Psoas muscle (tissue), 8 donors: ENCODE data around the gene APPBP2. TPM values are rescaled to one million over a fixed set of nuclear protein-coding genes. Genes with fewer than 3 reads are reported as not detected.

Source experiments
- ATAC-seq, 4 donors: fragments of 200-7000 bp; cut with Tn5 transposase; one replicate each; pipeline ENCODE4 v1.9.1; 2020; ENCODE audit warnings: moderate library complexity in 3 of 4, mild to moderate bottlenecking in 2 of 4
- DNase-seq, 2 donors: peaks; one replicate each; pipeline ENCODE4 v3.0.0-alpha.2; 2020
- H3K27ac ChIP-seq: fragments of 200-600 bp; one replicate; pipeline ENCODE4 v1.8.0; 2022
- H3K27me3 ChIP-seq, 3 donors: fragments of 200-600 bp in 1 of 3; one replicate each; pipeline versions ENCODE4 v1.6.1 to v1.8.0; 2013 to 2022; ENCODE audit warnings: low read length in 2 of 3, mild to moderate bottlenecking in 2 of 3, moderate library complexity in 1 of 3; ENCODE audit not compliant: insufficient read depth in 3 of 3
- H3K36me3 ChIP-seq, 2 donors: fragments of 200-600 bp in 1 of 2; one replicate each; pipeline versions ENCODE4 v1.6.1 to v1.8.0; 2013 to 2022; ENCODE audit warnings: low read depth in 1 of 2, mild to moderate bottlenecking in 1 of 2, moderate library complexity in 1 of 2; ENCODE audit not compliant: insufficient read depth in 1 of 2
- H3K4me1 ChIP-seq: fragments of 200-600 bp; one replicate; pipeline ENCODE4 v1.8.0; 2022
- H3K4me3 ChIP-seq: fragments of 200-600 bp; one replicate; pipeline ENCODE4 v1.8.0; 2022; ENCODE audit warnings: mild to moderate bottlenecking
- H3K9me3 ChIP-seq: fragments of 200-600 bp; one replicate; pipeline ENCODE4 v1.8.0; 2022
- CTCF ChIP-seq: fragments of 200-600 bp; IDR thresholded peaks from one replicate; pipeline ENCODE4 v1.8.0; 2022; ENCODE audit warnings: antibody characterized with exemption
- WGBS, 3 donors: extraction: QIAGEN DNeasy Blood & Tissue Kit; methylation state at CpG; one replicate each; pipeline versions ENCODE4 v1.1.6 to v1.1.7; 2013; 5-methylcytosine and 5-hydroxymethylcytosine counted together
- intact Hi-C, 2 donors: fragments of 100-400 bp; cut with DNase I; formaldehyde crosslinking; loops; one replicate each; pipeline versions ENCODE4 v1.11.0 to v1.14.2; 2022
- polyA plus RNA-seq, 3 donors: library from polyadenylated mRNA; stranded (reverse); fragments of 200-250 nt; gene quantifications; one replicate each; pipeline ENCODE4 v1.2.3, GENCODE V29; 2013
- total RNA-seq, 4 donors: library from RNA; stranded (reverse); fragmentation: NEBNext Ultra II Directional in 2 of 4; extraction: Animal tissue kit (Norgen Biotek cat#: 25700) in 2 of 4; gene quantifications; one replicate each; pipeline versions ENCODE4 v1.2.1 to v1.2.4, GENCODE V29; 2021 to 2023
- donor health status: healthy with polysubstance abuse.
- donor health status: DM: no; HTN: no; CAD: no; lungs with moderate emphysema.
- donor health status: Bipolar disorder and iron deficiency.
- donor health status: healthy.
- donor health status: DM: yes; HTN: yes; CAD: no.
- donor health status: DM: no; HTN: no; CAD: no.
- donor health status: DM: no; HTN: no; CAD: no.
- donor health status: DM: yes; HTN: yes; CAD: no.

The APPBP2 gene
- total and polyA plus RNA-seq, 7 donors = 5.9 to 35.4 (median 22.1) TPM

- Histone ChIP-seq H3K36me3 (peaks cover 0 to 21% of the 10 kb centered on the region in 2 donors), H3K27me3 (no peaks in the 10 kb centered on the region), H3K9me3 (no peaks in the 10 kb centered on the region), H3K4me1 (peaks cover 36% of the 10 kb centered on the region), H3K4me3 (no peak overlapping the region), H3K27ac (no peak overlapping the region)
- WGBS, 3 donors = 70 to 83% (median 76%) methylated on average over 1 of the region's 1 CpG
- no peak for DNase-seq
- no peak for TF ChIP-seq CTCF
- no peak for ATAC-seq
- intact Hi-C loops = no loop called here
Observed at GRCh38 chr17:60508384-60508980, 17.6 kb downstream of the APPBP2 start.

- Histone ChIP-seq H3K27ac (peak overlapping the region; percentile 58), H3K36me3 (peaks cover 0 to 7% of the 10 kb centered on the region in 2 donors), H3K27me3 (no peaks in the 10 kb centered on the region), H3K9me3 (no peaks in the 10 kb centered on the region), H3K4me3 (no peak overlapping the region), H3K4me1 (peaks cover 39% of the 10 kb centered on the region)
- intact Hi-C loops = no loop called here
- ATAC-seq (peak; percentile 66 to 75 (median 68)), DNase-seq (no peak)
- no peak for TF ChIP-seq CTCF
- WGBS, 3 donors = 69 to 70% (median 70%) methylated on average over 1 of the region's 1 CpG
Observed at GRCh38 chr17:60506312-60506711, 19.7 kb downstream of the APPBP2 start.

DNA sequence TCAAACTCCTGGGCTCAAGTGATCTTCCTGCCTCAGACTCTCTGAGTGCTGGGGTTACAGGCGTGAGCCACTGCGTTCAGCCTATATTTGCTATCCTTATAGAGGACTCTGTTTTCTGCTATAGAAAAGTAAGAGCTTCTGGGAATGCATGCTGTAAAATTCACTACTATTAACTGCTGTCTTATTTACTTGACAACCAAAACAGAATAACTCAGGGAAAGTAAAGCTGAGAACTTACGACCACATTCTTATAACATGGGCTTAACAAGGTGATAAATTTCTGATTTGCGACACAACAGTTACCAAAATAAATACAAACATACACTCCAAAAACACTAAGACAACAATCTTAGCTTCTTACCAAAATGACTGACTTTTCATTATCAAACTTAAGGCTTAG lies 23.9 kb downstream of the APPBP2 start:
- H3K4me1 ChIP-seq = peaks cover 16% of the 10 kb centered on the region
- no peak overlapping the region for H3K27ac ChIP-seq
- H3K9me3 ChIP-seq = no peaks in the 10 kb centered on the region
- H3K4me3 ChIP-seq = no peak overlapping the region
- H3K27me3 ChIP-seq = no peaks in the 10 kb centered on the region
- ATAC-seq (no peak), DNase-seq (no peak)
- H3K36me3 ChIP-seq = peaks cover 0 to 30% of the 10 kb centered on the region in 2 donors
- 60 to 78% (median 64%) methylated on average over 4 of the region's 4 CpGs for WGBS, 3 donors
- TF ChIP-seq CTCF = no peak
- intact Hi-C loops = no loop called here

DNA sequence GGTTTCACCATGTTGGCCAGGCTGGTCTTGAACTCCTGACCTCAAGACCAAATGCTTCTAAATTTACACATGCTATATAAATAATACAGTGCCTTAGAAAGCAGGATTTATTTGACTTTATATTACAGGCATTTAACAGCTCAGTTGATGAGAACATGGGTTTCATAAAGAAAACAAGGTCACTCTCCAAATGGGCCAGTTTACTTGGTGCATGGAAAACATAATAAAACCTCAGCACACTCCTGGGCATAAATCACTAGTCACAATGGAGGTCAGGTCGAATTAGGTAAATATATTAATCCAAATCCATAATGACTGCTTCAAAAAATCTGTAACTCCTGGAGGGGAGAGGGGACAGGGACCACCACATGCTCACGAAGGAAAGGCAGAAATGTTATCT lies 24.5 kb downstream of the APPBP2 start:
- TF ChIP-seq CTCF = no peak
- Histone ChIP-seq H3K9me3 (no peaks in the 10 kb centered on the region), H3K27me3 (no peaks in the 10 kb centered on the region), H3K4me3 (no peak overlapping the region), H3K36me3 (peaks cover 0 to 35% of the 10 kb centered on the region in 2 donors), H3K27ac (no peak overlapping the region), H3K4me1 (peaks cover 16% of the 10 kb centered on the region)
- no peak for ATAC-seq
- WGBS, 3 donors = 68 to 76% (median 75%) methylated on average over 2 of the region's 2 CpGs
- intact Hi-C loops = no loop called here
- no peak for DNase-seq

- intact Hi-C loops = no loop called here
- ATAC-seq = no peak
- no peaks in the 10 kb centered on the region for H3K9me3 ChIP-seq
- H3K36me3 ChIP-seq = peaks cover 6 to 80% of the 10 kb centered on the region in 2 donors
- DNase-seq = no peak
- H3K27ac ChIP-seq = no peak overlapping the region
- no peaks in the 10 kb centered on the region for H3K27me3 ChIP-seq
- no peak overlapping the region for H3K4me3 ChIP-seq
- H3K4me1 ChIP-seq = peaks cover 5% of the 10 kb centered on the region
- TF ChIP-seq CTCF = no peak
Observed at GRCh38 chr17:60496041-60496440, 30.0 kb downstream of the APPBP2 start.
